ENCODE data around the gene MAP7. TPM values are rescaled to one million over a fixed set of nuclear protein-coding genes. Genes with fewer than 3 reads are reported as not detected.
A peak's percentile ranks its signal among the peaks of the same experiment; 100 is the strongest.

The MAP7 gene
- total and polyA plus RNA-seq, 2 experiments from 2014 or later = 44.7 to 49.2 TPM

- TF ChIP-seq ZNF462 (CRISPR knock-in tag; IDR thresholded peaks at IDR 0.05) = no peak
- TF ChIP-seq EZH2 (IDR thresholded peaks at IDR 0.05; ENCODE audit: low read depth, unreplicated experiment) = no peak
- TF ChIP-seq ZNF114 (CRISPR knock-in tag; IDR thresholded peaks at IDR 0.05) = no peak
Observed at GRCh38 chr6:136526937-136527336, 23.3 kb downstream of the MAP7 start (continued).

- Histone ChIP-seq H3K27ac (ENCODE audit: low read depth) (peak overlapping the region; percentile 36; the same call in 1 of the 2 replicates), H3K4me1 (ENCODE audit: insufficient read depth) (peaks cover 69% of the 10 kb centered on the region), H3K79me2 (replicated peaks; ENCODE audit: insufficient read depth) (peaks cover 97% of the 10 kb centered on the region), H3K36me3 (ENCODE audit: insufficient read depth) (no peaks in the 10 kb centered on the region), H3F3A (replicated peaks; ENCODE audit: low read depth) (no peaks in the 10 kb centered on the region; the same call in 1 of the 2 replicates), H3K4me3 (no peak overlapping the region), H2AFZ (no peak overlapping the region), H3K27me3 (ENCODE audit: insufficient read depth) (no peaks in the 10 kb centered on the region), H3K4me2 (peak overlapping the region; percentile 63), H3K9me2 (ENCODE audit: insufficient read depth) (no peaks in the 10 kb centered on the region), H4K20me1 (replicated peaks; ENCODE audit: insufficient read depth) (peaks cover 7% of the 10 kb centered on the region; the same call in 1 of the 2 replicates)
- H3K27me3 Mint-ChIP-seq (ENCODE audit: insufficient read depth, low read depth, poor library complexity) = peaks cover 11% of the 10 kb centered on the region
- peak overlapping the region; percentile 87 for H3K27ac Mint-ChIP-seq
- H3K9me3 Mint-ChIP-seq = no peaks in the 10 kb centered on the region
- H3K4me1 Mint-ChIP-seq = peaks cover 58% of the 10 kb centered on the region
- peak overlapping the region; percentile 37 for H3K4me3 Mint-ChIP-seq
- ATAC-seq (peak; percentile 95), DNase-seq (ENCODE audit: low spot score) (peak; percentile 89)
- no peaks in the 10 kb centered on the region for H3K36me3 Mint-ChIP-seq (ENCODE audit: low read depth)
- TF ChIP-seq NANOG (IDR thresholded peaks at IDR 0.05; ENCODE audit: borderline replicate concordance) (no peak), CREB1 (CRISPR knock-in tag; IDR thresholded peaks at IDR 0.05; ENCODE audit: low read depth) (0 out of 2 replicates have a peak, but pooled peaks have one; percentile 24), EZH2 (IDR thresholded peaks at IDR 0.05; ENCODE audit: low read depth, unreplicated experiment) (no peak), JUNB (IDR thresholded peaks at IDR 0.05; ENCODE audit: unreplicated experiment) (no peak), STAT1 (IDR thresholded peaks at IDR 0.05; ENCODE audit: unreplicated experiment) (no peak), CTCF (conservative IDR thresholded peaks at IDR 0.05; ENCODE audit: low read depth in 2 of 2) (peak; percentile 42 to 43), ZNF114 (CRISPR knock-in tag; IDR thresholded peaks at IDR 0.05) (no peak), POLR2AphosphoS5 (IDR thresholded peaks at IDR 0.05; ENCODE audit: low read depth) (no peak), EZH2phosphoT487 (IDR thresholded peaks at IDR 0.05; ENCODE audit: unreplicated experiment) (no peak), ZNF331 (CRISPR knock-in tag; IDR thresholded peaks at IDR 0.05; ENCODE audit: low read depth) (0 out of 2 replicates have a peak, but pooled peaks have one; percentile 16), REST (IDR thresholded peaks at IDR 0.05; ENCODE audit: unreplicated experiment) (no peak)
Observed at GRCh38 chr6:136526196-136526930, 23.9 kb downstream of the MAP7 start.
